ENCODE results near the gene DNAH10.
"Not testable (repeated sequence)": the region's sequence is repeated elsewhere in the genome, so short reads cannot be mapped to it uniquely, and the experiment has no call there.

DNAH10 gene

GRCh38 chr12:123749355-123749754 is 12.7 kb upstream of the DNAH10 start:
- DNase-seq, result no peak

GRCh38 chr12:123750159-123750656 is 11.9 kb upstream of the DNAH10 start:
- DNase-seq, result no peak

GRCh38 chr12:123752046-123752445 is 10.1 kb upstream of the DNAH10 start:
- no peak for DNase-seq

- no peak for DNase-seq
Measured at GRCh38 chr12:123754041-123754772, 7.9 kb upstream of the DNAH10 start.

GRCh38 chr12:123757561-123757960 is 4.5 kb upstream of the DNAH10 start:
- DNase-seq, result no peak

- DNase-seq, result no peak
Measured at GRCh38 chr12:123760267-123760938, 1.7 kb upstream of the DNAH10 start.

GRCh38 chr12:123762715-123763052 is 583 bp downstream of the DNAH10 start:
- DNase-seq, result no peak

GRCh38 chr12:123763093-123763492 is 992 bp downstream of the DNAH10 start:
- no peak for DNase-seq

GRCh38 chr12:123764109-123764508 is 2.0 kb downstream of the DNAH10 start:
- DNase-seq, result no peak

GRCh38 chr12:123765504-123766035 is 3.5 kb downstream of the DNAH10 start:
- no peak for DNase-seq

GRCh38 chr12:123767613-123768012 is 5.5 kb downstream of the DNAH10 start:
- peak in 1 of 2 experiments; percentile 40 for DNase-seq

GRCh38 chr12:123771261-123771660 is 9.2 kb downstream of the DNAH10 start:
- no peak for DNase-seq

- DNase-seq, result no peak
Measured at GRCh38 chr12:123772074-123772473, 10.0 kb downstream of the DNAH10 start.

- no peak for DNase-seq
Measured at GRCh38 chr12:123773375-123773774, 11.3 kb downstream of the DNAH10 start.

- no peak for DNase-seq
Measured at GRCh38 chr12:123779551-123779950, 17.4 kb downstream of the DNAH10 start.

- DNase-seq, result no peak
Measured at GRCh38 chr12:123782997-123783792, 21.1 kb downstream of the DNAH10 start.

GRCh38 chr12:123787466-123787865 is 25.4 kb downstream of the DNAH10 start:
- DNase-seq, result no peak

GRCh38 chr12:123788541-123788940 is 26.4 kb downstream of the DNAH10 start:
- no peak for DNase-seq

- DNase-seq, result not testable (repeated sequence)
Measured at GRCh38 chr12:123789422-123789821, 27.3 kb downstream of the DNAH10 start.

- DNase-seq, result no peak
Measured at GRCh38 chr12:123790905-123791467, 28.9 kb downstream of the DNAH10 start.

GRCh38 chr12:123794027-123794426 is 31.9 kb downstream of the DNAH10 start:
- no peak for DNase-seq

- no peak for DNase-seq
Measured at GRCh38 chr12:123798518-123798917, 36.4 kb downstream of the DNAH10 start.

- no peak for DNase-seq
Measured at GRCh38 chr12:123799227-123799626, 37.1 kb downstream of the DNAH10 start.
